ENCODE data around the gene TEX48.

Gene TEX48

GRCh38 chr9:114671605-114672004 lies 10.4 kb downstream of the TEX48 start (continued):
- TF ChIP-seq GLI4 (tag by site-specific recombination; IDR thresholded peaks at IDR 0.05), result no peak
- no peak for TF ChIP-seq ZSCAN4 (tag by site-specific recombination; IDR thresholded peaks at IDR 0.05)
- no peak for TF ChIP-seq ZNF221 (tag by site-specific recombination; IDR thresholded peaks at IDR 0.05; ENCODE audit: borderline replicate concordance)
- TF ChIP-seq ZNF175 (tag by site-specific recombination; IDR thresholded peaks at IDR 0.05), result no peak
- no peak for TF ChIP-seq ZNF580 (tag by site-specific recombination; IDR thresholded peaks at IDR 0.05)
- TF ChIP-seq ZNF513 (tag by site-specific recombination; IDR thresholded peaks at IDR 0.05), result no peak
- TF ChIP-seq RBAK (tag by site-specific recombination; IDR thresholded peaks at IDR 0.05), result no peak
- no peak for TF ChIP-seq ZNF843 (tag by site-specific recombination; IDR thresholded peaks at IDR 0.05)

GRCh38 chr9:114669961-114670360 lies 12.0 kb downstream of the TEX48 start:
- TF ChIP-seq ZSCAN5A (tag by site-specific recombination; IDR thresholded peaks at IDR 0.05) (no peak), ZNF561 (tag by site-specific recombination; IDR thresholded peaks at IDR 0.05; ENCODE audit: borderline replicate concordance) (no peak), ZNF792 (tag by site-specific recombination; IDR thresholded peaks at IDR 0.05) (no peak), GLIS1 (tag by site-specific recombination; IDR thresholded peaks at IDR 0.05) (no peak), BCL6B (tag by site-specific recombination; IDR thresholded peaks at IDR 0.05) (no peak), ZNF239 (tag by site-specific recombination; IDR thresholded peaks at IDR 0.05) (no peak)
- CTCF ChIA-PET, result interaction anchor here (1.6 to 1.7 kb wide), 2 partner anchors 11 to 237 kb away, joined by 6 to 7 read pairs; no protein-coding TSS in a partner anchor
- Histone ChIP-seq H3K36me3 (ENCODE audit: control insufficient read depth in 2 of 2, insufficient read depth in 1 of 2, low read length in 2 of 2) (no peaks in the 10 kb centered on the region), H3K4me3 (ENCODE audit: low read depth, low read length) (no peak overlapping the region), H3K4me1 (ENCODE audit: control insufficient read depth, insufficient read depth, low read length) (no peaks in the 10 kb centered on the region), H3K27ac (ENCODE audit: extremely low read depth, low read depth, low read length) (no peak overlapping the region), H3K9me3 (ENCODE audit: control insufficient read depth, insufficient read depth, low read depth, low read length) (no peaks in the 10 kb centered on the region)
- POLR2A ChIA-PET, result no interaction called here

- no peaks in the 10 kb centered on the region for H3K36me3 ChIP-seq (ENCODE audit: control insufficient read depth in 2 of 2, insufficient read depth in 1 of 2, low read length in 2 of 2)
- CTCF ChIA-PET, result interaction anchor here (0.7 to 1.8 kb wide), 7 partner anchors 12 to 347 kb away, joined by 3 to 7 read pairs (median 3); no protein-coding TSS in a partner anchor
- TF ChIP-seq RBAK (tag by site-specific recombination; IDR thresholded peaks at IDR 0.05), result no peak
- TF ChIP-seq ZNF112 (tag by site-specific recombination; IDR thresholded peaks at IDR 0.05), result no peak
- no peak for TF ChIP-seq IKZF3 (tag by site-specific recombination; IDR thresholded peaks at IDR 0.05)
- TF ChIP-seq ZNF366 (tag by site-specific recombination; conservative IDR thresholded peaks at IDR 0.05), result no peak
- no peak for TF ChIP-seq ZNF596 (tag by site-specific recombination; IDR thresholded peaks at IDR 0.05)
- TF ChIP-seq ZNF76 (tag by site-specific recombination; IDR thresholded peaks at IDR 0.05; ENCODE audit: borderline replicate concordance, low read depth), result no peak
- TF ChIP-seq PATZ1 (tag by site-specific recombination; IDR thresholded peaks at IDR 0.05), result no peak
- no peak for TF ChIP-seq ZSCAN16 (tag by site-specific recombination; IDR thresholded peaks at IDR 0.05)
- no peak for TF ChIP-seq SP3 (tag by site-specific recombination; IDR thresholded peaks at IDR 0.05)
- TF ChIP-seq ZNF629 (tag by site-specific recombination; IDR thresholded peaks at IDR 0.05), result no peak
- no peak for TF ChIP-seq ZNF580 (tag by site-specific recombination; IDR thresholded peaks at IDR 0.05)
- no peak for TF ChIP-seq ZNF214 (tag by site-specific recombination; IDR thresholded peaks at IDR 0.05; ENCODE audit: borderline replicate concordance)
- no peak for TF ChIP-seq ZNF501 (tag by site-specific recombination; IDR thresholded peaks at IDR 0.05)
- no peak for TF ChIP-seq ZNF292 (tag by site-specific recombination; IDR thresholded peaks at IDR 0.05; ENCODE audit: borderline replicate concordance, low read depth)
Measured at GRCh38 chr9:114668146-114668545, 13.8 kb downstream of the TEX48 start.

More at GRCh38 chr9:114668146-114668545, 13.8 kb downstream of the TEX48 start:
- Histone ChIP-seq H3K4me3 (ENCODE audit: low read depth, low read length) (no peak overlapping the region), H3K27ac (ENCODE audit: extremely low read depth, low read depth, low read length) (no peak overlapping the region), H3K4me1 (ENCODE audit: control insufficient read depth, insufficient read depth, low read length) (no peaks in the 10 kb centered on the region), H3K9me3 (ENCODE audit: control insufficient read depth, insufficient read depth, low read depth, low read length) (no peaks in the 10 kb centered on the region)
- POLR2A ChIA-PET, result no interaction called here

Measured in HEK293 (cell line).